K562 (cell line): ENCODE results near the gene PYGL. TPM values are rescaled to one million over a fixed set of nuclear protein-coding genes. Genes with fewer than 3 reads are reported as not detected.

ENCODE experiments used
- BHLHE40 ChIP-seq: IDR thresholded peaks from 2 replicates; pipeline ENCODE4 v1.6.1; 2011; ENCODE audit warnings: low read length, improper control_type of control experiment
- DDX20 ChIP-seq: fragments of 450-650 bp; IDR thresholded peaks from 2 replicates; pipeline ENCODE4 v1.6.1; 2016; ENCODE audit warnings: missing genetic modification characterization, low read depth, mild to moderate bottlenecking, missing compliant biosample characterization, moderate library complexity
- FOXP4 ChIP-seq: sonication (generic); formaldehyde crosslinking; IDR thresholded peaks from 2 replicates; pipeline ENCODE4 v1.8.0; 2022; ENCODE audit warnings: mild to moderate bottlenecking, missing genetic modification reagents, borderline replicate concordance
- HDAC8 ChIP-seq: fragments of 450-650 bp; IDR thresholded peaks from 2 replicates; pipeline ENCODE4 v1.6.1; 2016; ENCODE audit warnings: mild to moderate bottlenecking, missing genetic modification characterization, moderate library complexity, missing compliant biosample characterization
- MGA ChIP-seq: fragments of 450-650 bp; IDR thresholded peaks from 2 replicates; pipeline ENCODE4 v1.6.1; 2016; ENCODE audit warnings: mild to moderate bottlenecking, moderate library complexity
- NR2F6 ChIP-seq: fragments of 450-650 bp; formaldehyde crosslinking; IDR thresholded peaks from 2 replicates; pipeline ENCODE4 v1.4.0; 2020; ENCODE audit warnings: mild to moderate bottlenecking
- PTBP1 ChIP-seq: fragments of 200-400 bp; formaldehyde crosslinking; IDR thresholded peaks from 2 replicates; pipeline ENCODE4 v1.6.1; 2017; ENCODE audit warnings: low read depth, low read length
- RFX5 ChIP-seq: IDR thresholded peaks from 2 replicates; pipeline ENCODE4 v1.6.1; 2011; ENCODE audit warnings: low read depth, mild to moderate bottlenecking, improper control_type of control experiment, low read length
- SP1 ChIP-seq: sonication (generic); formaldehyde crosslinking; IDR thresholded peaks from 2 replicates; pipeline ENCODE4 v1.8.1; 2022; ENCODE audit warnings: mild to moderate bottlenecking, missing genetic modification reagents
- XRCC5 ChIP-seq: fragments of 200-400 bp; formaldehyde crosslinking; IDR thresholded peaks from 2 replicates; pipeline ENCODE4 v1.6.1; 2017; ENCODE audit warnings: low read depth, mild to moderate bottlenecking, low read length
- ZBTB43 ChIP-seq: sonication (generic); formaldehyde crosslinking; IDR thresholded peaks from 2 replicates; pipeline ENCODE4 v1.8.0; 2023; ENCODE audit warnings: mild to moderate bottlenecking, missing genetic modification reagents
- ZNF764 ChIP-seq: fragments of 250-450 bp; sonication (Bioruptor Pico); IDR thresholded peaks from 2 replicates; pipeline ENCODE4 v1.4.0; 2020; ENCODE audit warnings: low read depth, mild to moderate bottlenecking, moderate library complexity
- ZNF778 ChIP-seq: fragments of 450-650 bp; formaldehyde crosslinking; IDR thresholded peaks from 2 replicates; pipeline ENCODE4 v1.4.0; 2020; ENCODE audit warnings: mild to moderate bottlenecking, moderate library complexity
- polyA plus RNA-seq, 8 experiments: library from polyadenylated mRNA; depleted of rRNA in 4 of 8; stranded (reverse) in 5 of 8; unstranded in 3 of 8; fragments of >200 nt; fragmentation: Nextera tagmentation in 2 of 8; fragmentation: Illumina TruSeq in 1 of 8; extraction: Ambion mirVana in 2 of 8; extraction: Trizol in 1 of 8; gene quantifications; 2 replicates each; pipeline versions ENCODE4 v1.2.1 to v1.2.3, GENCODE V29; 2011 to 2014; ENCODE audit warnings: inconsistent platforms in 1 of 8, missing spikeins in 1 of 8
- total RNA-seq, 7 experiments: library from RNA; depleted of rRNA in 6 of 7; stranded (reverse); fragments of >200 nt in 6 of 7; fragmentation: Illumina TruSeq in 2 of 7; extraction: Trizol in 2 of 7; gene quantifications; 2 replicates each; pipeline versions ENCODE4 v1.2.1 to v1.2.3, GENCODE V29; 2011 to 2021; ENCODE audit warnings: low replicate concordance in 1 of 7

The PYGL gene
- total and polyA plus RNA-seq, 9 of the 15 experiments (the other 6 are each of a cell fraction or from before 2014, with no cell fraction given) = 3.5 to 17.9 (median 13.1) TPM

- TF ChIP-seq MGA = peak; percentile 88
- TF ChIP-seq SP1 (CRISPR knock-in tag) = peak; percentile 9; the same call in 1 of the 2 replicates
- TF ChIP-seq XRCC5 = no peak
- no peak for TF ChIP-seq ZNF778 (CRISPR knock-in tag)
- TF ChIP-seq DDX20 (tag) = no peak
- TF ChIP-seq NR2F6 (CRISPR knock-in tag) = no peak
- TF ChIP-seq FOXP4 (CRISPR knock-in tag) = 0 out of 2 replicates have a peak, but pooled peaks have one; percentile 63
- TF ChIP-seq HDAC8 (tag) = no peak
- TF ChIP-seq BHLHE40 = no peak
- no peak for TF ChIP-seq ZNF764 (CRISPR knock-in tag)
- TF ChIP-seq PTBP1 = no peak
- TF ChIP-seq ZBTB43 = no peak
- no peak for TF ChIP-seq RFX5
These were observed at the start of gene PYGL (continued) for GRCh38 chr14:50943943-50944646.
